ENCODE measurements around the gene MERTK.

DNA sequence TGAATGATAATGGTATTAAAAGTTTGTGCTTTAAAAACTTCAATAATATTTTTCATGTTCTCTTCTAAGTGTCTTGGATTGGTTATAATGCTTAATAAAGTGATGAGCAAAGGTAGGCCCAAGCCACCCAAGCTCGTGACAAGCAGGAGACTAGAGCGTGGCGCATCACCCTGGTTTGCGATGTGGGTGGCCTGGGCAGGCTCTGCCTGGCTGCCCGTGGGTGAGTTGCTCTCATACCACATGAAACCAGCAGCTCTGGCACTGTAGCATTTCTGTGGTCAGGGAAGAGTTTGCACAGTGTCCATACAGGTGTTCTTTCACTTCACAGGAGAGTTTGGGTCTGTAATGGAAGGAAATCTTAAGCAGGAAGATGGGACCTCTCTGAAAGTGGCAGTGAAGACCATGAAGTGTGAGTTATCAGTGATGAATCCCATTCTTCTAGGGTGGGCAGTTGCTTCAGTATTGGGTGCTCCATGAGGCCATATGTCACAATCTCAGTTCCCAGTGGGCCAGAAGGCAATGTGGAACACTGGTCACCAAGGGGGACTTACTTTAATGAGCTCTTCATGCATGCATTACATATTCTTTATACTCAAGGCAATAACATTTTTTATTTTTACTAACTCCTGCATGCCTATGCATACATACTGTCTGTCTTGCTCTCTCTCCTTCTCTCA is 105.3 kb downstream of the MERTK start:
- TF ChIP-seq, protein P1, sequence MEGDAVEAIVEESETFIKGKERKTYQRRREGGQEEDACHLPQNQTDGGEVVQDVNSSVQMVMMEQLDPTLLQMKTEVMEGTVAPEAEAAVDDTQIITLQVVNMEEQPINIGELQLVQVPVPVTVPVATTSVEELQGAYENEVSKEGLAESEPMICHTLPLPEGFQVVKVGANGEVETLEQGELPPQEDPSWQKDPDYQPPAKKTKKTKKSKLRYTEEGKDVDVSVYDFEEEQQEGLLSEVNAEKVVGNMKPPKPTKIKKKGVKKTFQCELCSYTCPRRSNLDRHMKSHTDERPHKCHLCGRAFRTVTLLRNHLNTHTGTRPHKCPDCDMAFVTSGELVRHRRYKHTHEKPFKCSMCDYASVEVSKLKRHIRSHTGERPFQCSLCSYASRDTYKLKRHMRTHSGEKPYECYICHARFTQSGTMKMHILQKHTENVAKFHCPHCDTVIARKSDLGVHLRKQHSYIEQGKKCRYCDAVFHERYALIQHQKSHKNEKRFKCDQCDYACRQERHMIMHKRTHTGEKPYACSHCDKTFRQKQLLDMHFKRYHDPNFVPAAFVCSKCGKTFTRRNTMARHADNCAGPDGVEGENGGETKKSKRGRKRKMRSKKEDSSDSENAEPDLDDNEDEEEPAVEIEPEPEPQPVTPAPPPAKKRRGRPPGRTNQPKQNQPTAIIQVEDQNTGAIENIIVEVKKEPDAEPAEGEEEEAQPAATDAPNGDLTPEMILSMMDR (IDR thresholded peaks at IDR 0.05) = no peak
- TF ChIP-seq POLR2A (IDR thresholded peaks at IDR 0.05) = no peak
